HG02973 (cell line): Measurements from ENCODE around the gene MIDN.

Experiments used
- ATAC-seq: cut with Tn5 transposase; IDR thresholded peaks from one replicate; pipeline ENCODE4 v1.9.1; 2021; ENCODE audit warnings: moderate library complexity; ENCODE audit not compliant: unreplicated experiment

MIDN gene

GRCh38 chr19:1268226-1269064 lies 20.1 kb downstream of the MIDN start:
- no peak for ATAC-seq

GRCh38 chr19:1269065-1269477 lies 20.7 kb downstream of the MIDN start, which contains the start of gene CIRBP:
TSS of gene CIRBP (plus strand) at chr19:1269332. CDS start at chr19:1270934, 1,602 bp downstream.
- peak; percentile 44 for ATAC-seq

GRCh38 chr19:1269478-1270212 lies 21.3 kb downstream of the MIDN start:
- peak; percentile 19 for ATAC-seq

- no peak for ATAC-seq
Measured at GRCh38 chr19:1270213-1270853, 21.9 kb downstream of the MIDN start.

- no peak for ATAC-seq
Measured at GRCh38 chr19:1270854-1271527, 22.6 kb downstream of the MIDN start.

- no peak for ATAC-seq
Measured at GRCh38 chr19:1271528-1272422, 23.4 kb downstream of the MIDN start.

GRCh38 chr19:1272423-1273262 lies 24.3 kb downstream of the MIDN start:
- no peak for ATAC-seq

- ATAC-seq, result no peak
Measured at GRCh38 chr19:1273263-1274041, 25.1 kb downstream of the MIDN start.

GRCh38 chr19:1274081-1274851 lies 25.9 kb downstream of the MIDN start:
- ATAC-seq, result no peak

GRCh38 chr19:1274852-1275259 lies 26.5 kb downstream of the MIDN start:
- ATAC-seq, result no peak

GRCh38 chr19:1275260-1275975 lies 27.0 kb downstream of the MIDN start, which contains the start of gene FAM174C:
TSS of gene FAM174C (plus strand) at chr19:1275530. CDS start at chr19:1275550, 20 bp downstream.
- peak; percentile 54 for ATAC-seq

GRCh38 chr19:1275976-1276627 lies 27.7 kb downstream of the MIDN start:
- ATAC-seq, result no peak

- no peak for ATAC-seq
Measured at GRCh38 chr19:1276628-1277022, 28.2 kb downstream of the MIDN start.

- no peak for ATAC-seq
Measured at GRCh38 chr19:1277061-1277460, 28.7 kb downstream of the MIDN start.

- ATAC-seq, result no peak
Measured at GRCh38 chr19:1278074-1278473, 29.7 kb downstream of the MIDN start.
